Neural crest cell (in vitro differentiated cells): Measurements from ENCODE around the gene GPR132. TPM values are rescaled to one million over a fixed set of nuclear protein-coding genes. Genes with fewer than 3 reads are reported as not detected.

Experiments
- DNase-seq: peaks from one replicate; pipeline ENCODE4 v3.0.0; 2021; ENCODE audit warnings: low read depth, mixed read lengths, low spot score
- H3K27ac Mint-ChIP-seq: one replicate; pipeline ENCODE4 v1.8.0; 2021; ENCODE audit warnings: mild to moderate bottlenecking, mixed read lengths; ENCODE audit not compliant: unreplicated experiment
- H3K27me3 Mint-ChIP-seq: 2 replicates; pipeline ENCODE4 v1.8.0; 2021; ENCODE audit warnings: low read depth, mild to moderate bottlenecking, mixed read lengths
- H3K36me3 Mint-ChIP-seq: 2 replicates; pipeline ENCODE4 v1.8.0; 2021; ENCODE audit warnings: low read depth, mild to moderate bottlenecking, mixed read lengths
- H3K4me1 Mint-ChIP-seq: 2 replicates; pipeline ENCODE4 v1.8.0; 2021; ENCODE audit warnings: mixed read lengths
- H3K4me3 Mint-ChIP-seq: one replicate; pipeline ENCODE4 v1.8.0; 2021; ENCODE audit warnings: mild to moderate bottlenecking, mixed read lengths
- H3K9me3 Mint-ChIP-seq: 2 replicates; pipeline ENCODE4 v1.8.0; 2021; ENCODE audit warnings: mixed read lengths
- CTCF ChIP-seq: fragments of 200-600 bp; sonication (generic); conservative IDR thresholded peaks from 2 replicates; pipeline ENCODE4 v1.5.0; 2021; ENCODE audit warnings: antibody characterized with exemption, mild to moderate bottlenecking
- total RNA-seq: library from RNA; stranded (reverse); gene quantifications from 2 replicates; pipeline ENCODE4 v1.2.1, GENCODE V29; 2021

Gene GPR132
- total RNA-seq, 1 donor from 2014 or later: not detected

DNA sequence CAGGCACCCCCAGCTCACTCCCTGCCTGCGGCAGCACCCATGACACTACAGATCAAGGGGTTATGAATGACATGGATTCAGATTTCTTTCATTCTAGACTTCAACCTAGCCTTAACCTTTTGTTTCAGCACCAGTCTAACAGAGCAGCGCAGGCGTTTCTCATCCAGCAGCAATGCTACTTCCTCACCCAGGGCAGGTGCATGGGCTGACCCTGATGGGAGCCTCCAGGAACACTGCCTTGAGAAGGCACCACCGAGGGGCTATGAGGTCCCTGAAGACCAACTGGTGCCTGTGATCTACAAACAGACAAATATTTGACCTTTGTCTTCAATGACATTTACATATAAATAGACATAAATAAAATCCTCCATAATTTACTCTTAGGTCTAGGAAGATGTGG, 55.1 kb downstream of the GPR132 start:
- Mint-ChIP-seq H3K9me3 (no peaks in the 10 kb centered on the region), H3K4me1 (peaks cover 21% of the 10 kb centered on the region), H3K36me3 (no peaks in the 10 kb centered on the region), H3K27me3 (no peaks in the 10 kb centered on the region), H3K27ac (no peak overlapping the region), H3K4me3 (no peak overlapping the region)
- no peak for DNase-seq
- TF ChIP-seq CTCF: no peak

DNA sequence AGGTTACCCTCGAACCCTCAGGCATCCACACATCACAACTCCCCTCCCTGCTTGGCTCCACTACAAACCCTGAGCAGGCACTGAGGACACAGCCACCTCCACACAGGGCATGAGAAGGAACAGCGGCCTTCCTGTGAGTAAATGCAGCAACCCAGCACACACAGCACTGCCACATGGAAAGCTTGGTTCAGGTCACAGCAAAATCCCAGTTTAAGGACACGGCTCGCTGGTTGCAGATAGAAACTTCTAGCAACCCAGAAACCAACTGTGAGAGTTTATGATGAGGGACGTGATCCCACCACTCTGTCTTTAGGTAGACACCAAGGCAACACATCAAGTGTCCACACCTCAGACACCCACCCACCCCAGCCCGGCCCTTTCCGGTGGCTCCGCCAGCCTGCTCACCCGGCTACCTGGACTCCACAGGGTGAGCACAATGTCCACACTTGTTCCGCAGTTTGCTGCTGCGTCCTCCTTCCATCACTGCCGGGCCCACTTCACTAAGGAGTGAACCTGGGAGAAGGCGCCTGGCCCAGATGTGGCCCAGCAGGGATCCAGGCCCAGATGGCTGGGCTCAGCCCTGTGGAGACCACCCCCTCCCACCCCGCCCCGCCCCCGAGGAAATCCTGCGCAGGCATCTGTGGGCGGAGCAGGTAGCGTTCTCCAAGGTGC, 57.5 kb downstream of the GPR132 start:
- no peak for DNase-seq
- Mint-ChIP-seq H3K4me1 (no peaks in the 10 kb centered on the region), H3K4me3 (no peak overlapping the region), H3K27ac (no peak overlapping the region), H3K36me3 (no peaks in the 10 kb centered on the region), H3K9me3 (no peaks in the 10 kb centered on the region), H3K27me3 (no peaks in the 10 kb centered on the region)
- no peak for TF ChIP-seq CTCF

DNA sequence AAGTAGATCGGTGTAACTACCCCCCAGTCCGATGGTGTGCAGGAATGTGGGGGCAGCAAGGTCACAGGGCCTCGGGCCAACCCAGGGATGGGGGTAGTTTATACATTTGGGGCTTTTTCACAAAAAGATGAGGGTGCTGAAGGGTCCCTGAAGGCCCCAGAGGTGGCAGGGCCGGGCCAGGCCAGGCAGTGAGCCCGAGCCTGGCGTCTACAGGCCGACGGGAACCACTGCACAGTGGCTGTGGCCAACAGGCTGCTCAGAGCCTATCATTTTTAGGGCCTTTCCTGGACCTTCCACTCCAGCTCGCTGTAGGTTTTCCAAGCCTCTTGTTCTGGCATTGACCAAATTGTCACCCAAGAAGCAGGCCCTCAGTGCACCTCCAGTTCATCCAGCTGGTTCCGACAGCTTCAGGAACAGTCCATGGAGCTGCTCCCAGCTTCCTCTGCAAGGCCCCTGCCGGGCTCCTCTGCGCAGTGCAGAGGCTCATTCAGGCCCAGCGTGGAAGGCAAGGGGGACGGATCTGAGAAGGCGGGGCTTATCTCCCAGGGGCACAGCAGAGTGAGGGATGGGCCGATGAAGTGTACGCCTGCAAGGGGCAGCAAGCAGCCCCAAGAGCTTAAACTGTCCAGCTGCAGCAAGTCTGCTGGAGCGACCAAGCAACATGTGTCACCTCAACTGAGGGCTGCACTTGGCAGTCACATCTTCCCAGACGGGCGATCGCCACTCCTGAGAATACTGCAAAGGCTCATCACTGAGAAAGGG, 58.2 kb downstream of the GPR132 start:
- no peak for TF ChIP-seq CTCF
- Mint-ChIP-seq H3K4me3 (no peak overlapping the region), H3K9me3 (no peaks in the 10 kb centered on the region), H3K4me1 (no peaks in the 10 kb centered on the region), H3K27ac (no peak overlapping the region), H3K36me3 (no peaks in the 10 kb centered on the region), H3K27me3 (no peaks in the 10 kb centered on the region)
- DNase-seq: no peak

GRCh38 chr14:105005929-105006830, 59.0 kb downstream of the GPR132 start:
- no peaks in the 10 kb centered on the region for H3K36me3 Mint-ChIP-seq
- no peak for DNase-seq
- H3K27ac Mint-ChIP-seq: no peak overlapping the region
- no peaks in the 10 kb centered on the region for H3K9me3 Mint-ChIP-seq
- no peaks in the 10 kb centered on the region for H3K4me1 Mint-ChIP-seq
- TF ChIP-seq CTCF: no peak
- H3K27me3 Mint-ChIP-seq: no peaks in the 10 kb centered on the region
- H3K4me3 Mint-ChIP-seq: no peak overlapping the region

GRCh38 chr14:105005329-105005928, 59.8 kb downstream of the GPR132 start:
- H3K27me3 Mint-ChIP-seq: no peaks in the 10 kb centered on the region
- DNase-seq: no peak
- H3K9me3 Mint-ChIP-seq: no peaks in the 10 kb centered on the region
- no peaks in the 10 kb centered on the region for H3K4me1 Mint-ChIP-seq
- TF ChIP-seq CTCF: no peak
- no peak overlapping the region for H3K4me3 Mint-ChIP-seq
- no peak overlapping the region for H3K27ac Mint-ChIP-seq
- H3K36me3 Mint-ChIP-seq: no peaks in the 10 kb centered on the region
